Liver (tissue), 9 donors: Measurements from ENCODE around the gene SEZ6. TPM values are rescaled to one million over a fixed set of nuclear protein-coding genes. Genes with fewer than 3 reads are reported as not detected.

Experiments used
- DNase-seq: peaks from one replicate; pipeline ENCODE4 v3.0.0-alpha.2; 2017; ENCODE audit warnings: low spot score
- H3K27ac ChIP-seq, 2 donors: one replicate each; pipeline ENCODE4 v1.7.0; 2013; ENCODE audit warnings: inconsistent platforms in 2 of 2, low read length in 2 of 2, control low read depth in 1 of 2, low read depth in 1 of 2, mild to moderate bottlenecking in 1 of 2
- H3K27me3 ChIP-seq, 4 donors: one replicate each; pipeline versions ENCODE4 v1.6.1 to v1.7.0; 2013; ENCODE audit warnings: low read length in 3 of 4, inconsistent platforms in 1 of 4, mild to moderate bottlenecking in 1 of 4, moderate library complexity in 1 of 4; ENCODE audit not compliant: control insufficient read depth in 4 of 4, insufficient read depth in 4 of 4
- H3K36me3 ChIP-seq, 4 donors: one replicate each; pipeline versions ENCODE4 v1.6.1 to v1.7.0; 2013; ENCODE audit warnings: low read length in 3 of 4, mild to moderate bottlenecking in 3 of 4, low read depth in 1 of 4, moderate library complexity in 1 of 4; ENCODE audit not compliant: control insufficient read depth in 4 of 4, insufficient read depth in 3 of 4
- H3K4me1 ChIP-seq, 4 donors: one replicate each; pipeline versions ENCODE4 v1.6.1 to v1.7.0; 2013; ENCODE audit warnings: low read length in 3 of 4, mild to moderate bottlenecking in 3 of 4, moderate library complexity in 1 of 4; ENCODE audit not compliant: control insufficient read depth in 4 of 4, insufficient read depth in 4 of 4
- H3K4me3 ChIP-seq, 3 donors: one replicate each; pipeline versions ENCODE4 v1.6.1 to v1.7.0; 2013; ENCODE audit warnings: low read length in 3 of 3, control low read depth in 1 of 3, low read depth in 1 of 3, mild to moderate bottlenecking in 1 of 3
- H3K9ac ChIP-seq, 2 donors: one replicate each; pipeline ENCODE4 v1.7.0; 2013; ENCODE audit warnings: low read length in 2 of 2, mild to moderate bottlenecking in 2 of 2, moderate library complexity in 2 of 2, control low read depth in 1 of 2, low read depth in 1 of 2
- H3K9me3 ChIP-seq, 4 donors: one replicate each; pipeline versions ENCODE4 v1.6.1 to v1.7.0; 2013; ENCODE audit warnings: low read length in 3 of 4; ENCODE audit not compliant: control insufficient read depth in 4 of 4
- EGR1 ChIP-seq, 2 donors: IDR thresholded peaks; 2 replicates each; pipeline ENCODE4 v1.6.1; 2016 to 2018; ENCODE audit warnings: antibody characterized with exemption in 2 of 2, low read depth in 2 of 2
- FOXA1 ChIP-seq: IDR thresholded peaks from 2 replicates; pipeline ENCODE4 v1.6.1; 2016; ENCODE audit warnings: antibody characterized with exemption
- FOXA2 ChIP-seq: IDR thresholded peaks from 2 replicates; pipeline ENCODE4 v1.6.1; 2016; ENCODE audit warnings: antibody characterized with exemption
- GABPA ChIP-seq, 2 donors: IDR thresholded peaks in 1 of 2; conservative IDR thresholded peaks in 1 of 2; 2 replicates each; pipeline ENCODE4 v1.6.1; 2016; ENCODE audit warnings: antibody characterized with exemption in 2 of 2, mild to moderate bottlenecking in 1 of 2, moderate library complexity in 1 of 2
- HNF4A ChIP-seq, 2 donors: conservative IDR thresholded peaks; 2 replicates each; pipeline ENCODE4 v1.6.1; 2016; ENCODE audit warnings: antibody characterized with exemption in 2 of 2, mild to moderate bottlenecking in 2 of 2
- JUND ChIP-seq, 2 donors: IDR thresholded peaks; 2 replicates each; pipeline ENCODE4 v1.6.1; 2016; ENCODE audit warnings: antibody characterized with exemption in 2 of 2
- NR2F2 ChIP-seq: IDR thresholded peaks from 2 replicates; pipeline ENCODE4 v1.6.1; 2016; ENCODE audit warnings: antibody characterized with exemption
- RAD21 ChIP-seq, 2 donors: IDR thresholded peaks; 2 replicates each; pipeline ENCODE4 v1.6.1; 2016; ENCODE audit warnings: antibody characterized with exemption in 2 of 2, mild to moderate bottlenecking in 2 of 2
- RXRA ChIP-seq, 2 donors: IDR thresholded peaks; 2 replicates each; pipeline ENCODE4 v1.6.1; 2017 to 2018; ENCODE audit warnings: antibody characterized with exemption in 2 of 2, mild to moderate bottlenecking in 1 of 2
- SP1 ChIP-seq: IDR thresholded peaks from 2 replicates; pipeline ENCODE4 v1.6.1; 2018; ENCODE audit warnings: antibody characterized with exemption, mild to moderate bottlenecking
- TAF1 ChIP-seq: conservative IDR thresholded peaks from 2 replicates; pipeline ENCODE4 v1.6.1; 2016; ENCODE audit warnings: antibody characterized with exemption, mild to moderate bottlenecking
- YY1 ChIP-seq: IDR thresholded peaks from 2 replicates; pipeline ENCODE4 v1.6.1; 2016; ENCODE audit warnings: antibody characterized with exemption, mild to moderate bottlenecking
- WGBS: extraction: QIAGEN DNeasy Blood & Tissue Kit; methylation state at CpG from one replicate; pipeline ENCODE4 v1.1.7; 2013; 5-methylcytosine and 5-hydroxymethylcytosine counted together
- polyA plus RNA-seq, 2 donors: library from polyadenylated mRNA; stranded (reverse) in 1 of 2; unstranded in 1 of 2; fragments of 200-250 nt in 1 of 2; fragments of >200 nt in 1 of 2; fragmentation: Nextera tagmentation in 1 of 2; extraction: Ambion mirVana in 1 of 2; gene quantifications; one replicate each; pipeline versions ENCODE4 v1.2.1 to v1.2.3, GENCODE V29; 2013 to 2015
- total RNA-seq, 2 donors: library from RNA; depleted of rRNA; stranded (reverse); fragments of >200 nt; gene quantifications; one replicate each; pipeline ENCODE4 v1.2.3, GENCODE V29; 2014
- TF ChIP-seq, protein P1 (sequence below): IDR thresholded peaks from 2 replicates; pipeline ENCODE4 v1.6.1; 2016; ENCODE audit warnings: antibody characterized with exemption, mild to moderate bottlenecking
- TF ChIP-seq, protein P2 (sequence below): fragments of 150-350 bp; IDR thresholded peaks from 2 replicates; pipeline ENCODE4 v1.5.1; 2017; ENCODE audit warnings: improper control_type of control experiment, low read depth, low read length; ENCODE audit not compliant: missing input control
- TF ChIP-seq, protein P3 (sequence below): IDR thresholded peaks from 2 replicates; pipeline ENCODE4 v1.6.1; 2016; ENCODE audit warnings: antibody characterized with exemption
- TF ChIP-seq, protein P4 (sequence below): IDR thresholded peaks from 2 replicates; pipeline ENCODE4 v1.6.1; 2016; ENCODE audit warnings: antibody characterized with exemption
- TF ChIP-seq, protein P5 (sequence below): IDR thresholded peaks from 2 replicates; pipeline ENCODE4 v1.6.1; 2016; ENCODE audit warnings: antibody characterized with exemption
- donor health status: healthy.
- donor health status: healthy.
- donor health status: healthy.
- donor health status: healthy.
- donor health status: healthy.

SEZ6 gene
- total and polyA plus RNA-seq, 4 donors, result 0.39 TPM; not detected in 3

DNA sequence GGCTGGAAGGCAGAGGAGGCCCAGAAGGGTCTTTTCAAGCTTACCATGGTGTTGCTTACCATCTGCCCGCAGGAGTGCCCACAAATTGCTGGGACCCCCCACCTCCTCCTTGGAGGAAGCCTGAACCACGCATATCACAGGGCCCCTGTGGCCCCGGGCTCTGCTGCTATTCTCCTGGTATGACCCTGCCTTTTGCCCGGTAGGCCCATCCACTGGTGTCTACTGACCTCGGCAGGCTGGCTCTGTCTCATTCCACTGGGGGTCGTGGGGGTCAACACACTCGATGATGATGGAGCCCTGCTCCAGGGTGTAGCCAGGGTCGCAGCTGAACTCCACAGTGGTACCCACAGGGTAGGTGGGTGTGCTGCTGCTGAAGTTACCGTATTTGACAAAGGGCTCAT, 46.4 kb downstream of the SEZ6 start:
- TF ChIP-seq SP1 (no peak), JUND (IDR thresholded peaks at IDR 0.05) (no peak), NR2F2 (no peak), RAD21 (IDR thresholded peaks at IDR 0.05) (no peak), YY1 (no peak), FOXA2 (no peak)
- TF ChIP-seq, protein P1, sequence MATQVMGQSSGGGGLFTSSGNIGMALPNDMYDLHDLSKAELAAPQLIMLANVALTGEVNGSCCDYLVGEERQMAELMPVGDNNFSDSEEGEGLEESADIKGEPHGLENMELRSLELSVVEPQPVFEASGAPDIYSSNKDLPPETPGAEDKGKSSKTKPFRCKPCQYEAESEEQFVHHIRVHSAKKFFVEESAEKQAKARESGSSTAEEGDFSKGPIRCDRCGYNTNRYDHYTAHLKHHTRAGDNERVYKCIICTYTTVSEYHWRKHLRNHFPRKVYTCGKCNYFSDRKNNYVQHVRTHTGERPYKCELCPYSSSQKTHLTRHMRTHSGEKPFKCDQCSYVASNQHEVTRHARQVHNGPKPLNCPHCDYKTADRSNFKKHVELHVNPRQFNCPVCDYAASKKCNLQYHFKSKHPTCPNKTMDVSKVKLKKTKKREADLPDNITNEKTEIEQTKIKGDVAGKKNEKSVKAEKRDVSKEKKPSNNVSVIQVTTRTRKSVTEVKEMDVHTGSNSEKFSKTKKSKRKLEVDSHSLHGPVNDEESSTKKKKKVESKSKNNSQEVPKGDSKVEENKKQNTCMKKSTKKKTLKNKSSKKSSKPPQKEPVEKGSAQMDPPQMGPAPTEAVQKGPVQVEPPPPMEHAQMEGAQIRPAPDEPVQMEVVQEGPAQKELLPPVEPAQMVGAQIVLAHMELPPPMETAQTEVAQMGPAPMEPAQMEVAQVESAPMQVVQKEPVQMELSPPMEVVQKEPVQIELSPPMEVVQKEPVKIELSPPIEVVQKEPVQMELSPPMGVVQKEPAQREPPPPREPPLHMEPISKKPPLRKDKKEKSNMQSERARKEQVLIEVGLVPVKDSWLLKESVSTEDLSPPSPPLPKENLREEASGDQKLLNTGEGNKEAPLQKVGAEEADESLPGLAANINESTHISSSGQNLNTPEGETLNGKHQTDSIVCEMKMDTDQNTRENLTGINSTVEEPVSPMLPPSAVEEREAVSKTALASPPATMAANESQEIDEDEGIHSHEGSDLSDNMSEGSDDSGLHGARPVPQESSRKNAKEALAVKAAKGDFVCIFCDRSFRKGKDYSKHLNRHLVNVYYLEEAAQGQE, result no peak
- WGBS, result 83% methylated on average over 9 of the region's 9 CpGs
- Histone ChIP-seq H3K27me3 (no peaks in the 10 kb centered on the region), H3K9ac (no peak overlapping the region), H3K4me3 (no peak overlapping the region), H3K36me3 (no peaks in the 10 kb centered on the region), H3K9me3 (no peaks in the 10 kb centered on the region), H3K4me1 (no peaks in the 10 kb centered on the region), H3K27ac (no peak overlapping the region)
- DNase-seq, result no peak

DNA sequence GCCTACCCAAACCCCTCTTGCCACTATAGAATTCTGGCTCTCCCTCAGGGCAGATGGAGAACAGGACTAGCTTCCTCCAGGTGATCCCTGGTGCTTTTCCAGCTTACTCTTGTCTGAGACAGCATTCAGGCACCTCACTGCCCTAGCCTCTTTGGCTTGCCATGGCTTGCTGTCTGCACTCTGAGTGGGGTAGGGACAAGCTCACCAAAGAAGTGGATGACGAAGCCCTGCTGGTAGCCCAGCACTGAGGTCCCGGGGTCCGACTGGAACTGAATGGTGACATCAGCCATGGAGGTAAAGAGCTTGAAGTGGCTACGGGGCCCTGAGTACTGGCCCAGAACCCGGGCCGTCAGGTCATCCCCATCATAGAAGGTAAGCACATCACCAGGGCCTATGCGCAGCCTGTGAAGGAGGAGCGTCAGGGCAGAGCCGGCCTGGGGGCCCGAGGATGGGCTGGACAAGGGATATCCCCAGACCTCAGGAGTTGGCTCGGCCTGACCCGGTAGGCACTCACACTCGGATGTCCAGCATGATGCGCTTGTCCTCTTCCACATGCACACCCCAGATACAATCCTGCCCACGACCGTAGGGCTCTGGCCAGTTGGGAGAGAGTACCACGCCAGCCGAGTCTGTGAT, 46.9 kb downstream of the SEZ6 start:
- no peaks in the 10 kb centered on the region for H3K36me3 ChIP-seq
- H3K4me3 ChIP-seq, result no peak overlapping the region
- DNase-seq, result no peak
- H3K9ac ChIP-seq, result no peak overlapping the region
- no peaks in the 10 kb centered on the region for H3K4me1 ChIP-seq
- H3K9me3 ChIP-seq, result no peaks in the 10 kb centered on the region
- H3K27me3 ChIP-seq, result no peaks in the 10 kb centered on the region
- no peak overlapping the region for H3K27ac ChIP-seq
- no peak for TF ChIP-seq SP1
- no peak for TF ChIP-seq EGR1 (IDR thresholded peaks at IDR 0.05; ENCODE audit: low read depth in 2 of 2)
- TF ChIP-seq RXRA (IDR thresholded peaks at IDR 0.05), result no peak
- TF ChIP-seq, protein P2, sequence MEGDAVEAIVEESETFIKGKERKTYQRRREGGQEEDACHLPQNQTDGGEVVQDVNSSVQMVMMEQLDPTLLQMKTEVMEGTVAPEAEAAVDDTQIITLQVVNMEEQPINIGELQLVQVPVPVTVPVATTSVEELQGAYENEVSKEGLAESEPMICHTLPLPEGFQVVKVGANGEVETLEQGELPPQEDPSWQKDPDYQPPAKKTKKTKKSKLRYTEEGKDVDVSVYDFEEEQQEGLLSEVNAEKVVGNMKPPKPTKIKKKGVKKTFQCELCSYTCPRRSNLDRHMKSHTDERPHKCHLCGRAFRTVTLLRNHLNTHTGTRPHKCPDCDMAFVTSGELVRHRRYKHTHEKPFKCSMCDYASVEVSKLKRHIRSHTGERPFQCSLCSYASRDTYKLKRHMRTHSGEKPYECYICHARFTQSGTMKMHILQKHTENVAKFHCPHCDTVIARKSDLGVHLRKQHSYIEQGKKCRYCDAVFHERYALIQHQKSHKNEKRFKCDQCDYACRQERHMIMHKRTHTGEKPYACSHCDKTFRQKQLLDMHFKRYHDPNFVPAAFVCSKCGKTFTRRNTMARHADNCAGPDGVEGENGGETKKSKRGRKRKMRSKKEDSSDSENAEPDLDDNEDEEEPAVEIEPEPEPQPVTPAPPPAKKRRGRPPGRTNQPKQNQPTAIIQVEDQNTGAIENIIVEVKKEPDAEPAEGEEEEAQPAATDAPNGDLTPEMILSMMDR, result no peak
- TF ChIP-seq, protein P3, sequence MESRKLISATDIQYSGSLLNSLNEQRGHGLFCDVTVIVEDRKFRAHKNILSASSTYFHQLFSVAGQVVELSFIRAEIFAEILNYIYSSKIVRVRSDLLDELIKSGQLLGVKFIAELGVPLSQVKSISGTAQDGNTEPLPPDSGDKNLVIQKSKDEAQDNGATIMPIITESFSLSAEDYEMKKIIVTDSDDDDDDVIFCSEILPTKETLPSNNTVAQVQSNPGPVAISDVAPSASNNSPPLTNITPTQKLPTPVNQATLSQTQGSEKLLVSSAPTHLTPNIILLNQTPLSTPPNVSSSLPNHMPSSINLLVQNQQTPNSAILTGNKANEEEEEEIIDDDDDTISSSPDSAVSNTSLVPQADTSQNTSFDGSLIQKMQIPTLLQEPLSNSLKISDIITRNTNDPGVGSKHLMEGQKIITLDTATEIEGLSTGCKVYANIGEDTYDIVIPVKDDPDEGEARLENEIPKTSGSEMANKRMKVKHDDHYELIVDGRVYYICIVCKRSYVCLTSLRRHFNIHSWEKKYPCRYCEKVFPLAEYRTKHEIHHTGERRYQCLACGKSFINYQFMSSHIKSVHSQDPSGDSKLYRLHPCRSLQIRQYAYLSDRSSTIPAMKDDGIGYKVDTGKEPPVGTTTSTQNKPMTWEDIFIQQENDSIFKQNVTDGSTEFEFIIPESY, result no peak
- no peak for TF ChIP-seq RAD21 (IDR thresholded peaks at IDR 0.05)
- TF ChIP-seq, protein P1, result no peak
- no peak for TF ChIP-seq TAF1
- TF ChIP-seq HNF4A (conservative IDR thresholded peaks at IDR 0.05), result no peak
- TF ChIP-seq, protein P4, sequence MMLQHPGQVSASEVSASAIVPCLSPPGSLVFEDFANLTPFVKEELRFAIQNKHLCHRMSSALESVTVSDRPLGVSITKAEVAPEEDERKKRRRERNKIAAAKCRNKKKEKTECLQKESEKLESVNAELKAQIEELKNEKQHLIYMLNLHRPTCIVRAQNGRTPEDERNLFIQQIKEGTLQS, result no peak
- TF ChIP-seq FOXA2, result no peak
- no peak for TF ChIP-seq FOXA1
- TF ChIP-seq GABPA (IDR thresholded peaks at IDR 0.05 in 1 of 2, conservative IDR thresholded peaks at IDR 0.05 in 1 of 2), result no peak
- no peak for TF ChIP-seq YY1
- TF ChIP-seq NR2F2, result no peak
- TF ChIP-seq JUND (IDR thresholded peaks at IDR 0.05), result no peak
- TF ChIP-seq, protein P5, sequence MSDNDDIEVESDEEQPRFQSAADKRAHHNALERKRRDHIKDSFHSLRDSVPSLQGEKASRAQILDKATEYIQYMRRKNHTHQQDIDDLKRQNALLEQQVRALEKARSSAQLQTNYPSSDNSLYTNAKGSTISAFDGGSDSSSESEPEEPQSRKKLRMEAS, result no peak
- WGBS, result 96% methylated on average over 18 of the region's 18 CpGs
